GM21825 (cell line): Measurements from ENCODE around the gene TICAM2.
"Not testable (repeated sequence)": the region's sequence is repeated elsewhere in the genome, so short reads cannot be mapped to it uniquely, and the experiment has no call there.

Source experiments
- ATAC-seq: cut with Tn5 transposase; IDR thresholded peaks from one replicate; pipeline ENCODE4 v1.9.1; 2021; ENCODE audit warnings: mild to moderate bottlenecking, moderate library complexity; ENCODE audit not compliant: unreplicated experiment

TICAM2 gene

GRCh38 chr5:115601701-115602590 lies at the start of gene TICAM2:
Gene TICAM2 (minus strand): TSS chr5:115602479. CDS start chr5:115581256, 21,223 bp downstream.
- peak; percentile 75 for ATAC-seq

- no peak for ATAC-seq
Observed at GRCh38 chr5:115649541-115649940, 47.3 kb upstream of the TICAM2 start.

- ATAC-seq, result no peak
Observed at GRCh38 chr5:115648056-115648455, 45.8 kb upstream of the TICAM2 start.

GRCh38 chr5:115645386-115645785 lies 43.1 kb upstream of the TICAM2 start:
- not testable (repeated sequence) for ATAC-seq

- ATAC-seq, result no peak
Observed at GRCh38 chr5:115644046-115644445, 41.8 kb upstream of the TICAM2 start.

GRCh38 chr5:115641948-115642347 lies 39.7 kb upstream of the TICAM2 start:
- ATAC-seq, result no peak

GRCh38 chr5:115640274-115640673 lies 38.0 kb upstream of the TICAM2 start:
- ATAC-seq, result no peak

GRCh38 chr5:115639377-115639776 lies 37.1 kb upstream of the TICAM2 start:
- no peak for ATAC-seq

GRCh38 chr5:115637507-115637906 lies 35.2 kb upstream of the TICAM2 start:
- ATAC-seq, result no peak

- ATAC-seq, result no peak
Observed at GRCh38 chr5:115636008-115636407, 33.7 kb upstream of the TICAM2 start.

- ATAC-seq, result peak; percentile 61
Observed at GRCh38 chr5:115634343-115635132, 32.3 kb upstream of the TICAM2 start.

GRCh38 chr5:115629903-115630302 lies 27.6 kb upstream of the TICAM2 start:
- no peak for ATAC-seq

GRCh38 chr5:115627295-115627865 lies 25.1 kb upstream of the TICAM2 start:
- ATAC-seq, result no peak

GRCh38 chr5:115626445-115626823 lies 24.2 kb upstream of the TICAM2 start:
- ATAC-seq, result peak; percentile 34

- ATAC-seq, result peak; percentile 96
Observed at GRCh38 chr5:115625579-115626444, 23.5 kb upstream of the TICAM2 start, which contains the start of gene TMED7. Gene TMED7 (minus strand): TSS chr5:115626036. CDS start chr5:115625792, 244 bp downstream.

GRCh38 chr5:115624994-115625393 lies 22.7 kb upstream of the TICAM2 start:
- ATAC-seq, result no peak

GRCh38 chr5:115623658-115624057 lies 21.4 kb upstream of the TICAM2 start:
- no peak for ATAC-seq

- no peak for ATAC-seq
Observed at GRCh38 chr5:115621365-115621900, 19.2 kb upstream of the TICAM2 start.

GRCh38 chr5:115616892-115617291 lies 14.6 kb upstream of the TICAM2 start:
- ATAC-seq, result no peak

GRCh38 chr5:115616472-115616871 lies 14.2 kb upstream of the TICAM2 start:
- no peak for ATAC-seq
